GM19467 (cell line): ENCODE measurements around the gene ABCF2.

Experiments used
- ATAC-seq: cut with Tn5 transposase; IDR thresholded peaks from one replicate; pipeline ENCODE4 v1.9.1; 2021; ENCODE audit warnings: mild to moderate bottlenecking, moderate library complexity; ENCODE audit not compliant: unreplicated experiment

Gene ABCF2

GRCh38 chr7:151252961-151253711 is 26.1 kb upstream of the ABCF2 start:
- ATAC-seq = no peak

GRCh38 chr7:151252561-151252835 is 25.5 kb upstream of the ABCF2 start:
- ATAC-seq = no peak

GRCh38 chr7:151251689-151252560 is 24.9 kb upstream of the ABCF2 start:
- ATAC-seq = no peak

GRCh38 chr7:151251328-151251688 is 24.3 kb upstream of the ABCF2 start:
- ATAC-seq = no peak

GRCh38 chr7:151250181-151251132 is 23.5 kb upstream of the ABCF2 start:
- ATAC-seq = no peak

GRCh38 chr7:151249732-151250072 is 22.7 kb upstream of the ABCF2 start:
- ATAC-seq = no peak

- no peak for ATAC-seq
These were observed 22.2 kb upstream of the ABCF2 start for GRCh38 chr7:151249034-151249731.

GRCh38 chr7:151248346-151249033 is 21.5 kb upstream of the ABCF2 start, which contains the start of gene SMARCD3:
Gene SMARCD3, minus strand, starts transcription at chr7:151248694. Its CDS starts 132 bp downstream, at chr7:151248562.
- no peak for ATAC-seq

GRCh38 chr7:151247611-151248345 is 20.8 kb upstream of the ABCF2 start:
- ATAC-seq = no peak

- ATAC-seq = no peak
These were observed 20.0 kb upstream of the ABCF2 start for GRCh38 chr7:151246851-151247580.

- ATAC-seq = no peak
These were observed 19.3 kb upstream of the ABCF2 start for GRCh38 chr7:151246102-151246850.

- ATAC-seq = no peak
These were observed 18.5 kb upstream of the ABCF2 start for GRCh38 chr7:151245360-151246101.

- no peak for ATAC-seq
These were observed 17.9 kb upstream of the ABCF2 start for GRCh38 chr7:151244841-151245346.

GRCh38 chr7:151244196-151244840 is 17.3 kb upstream of the ABCF2 start:
- no peak for ATAC-seq

GRCh38 chr7:151243408-151244195 is 16.6 kb upstream of the ABCF2 start:
- ATAC-seq = no peak

GRCh38 chr7:151243045-151243349 is 16.0 kb upstream of the ABCF2 start:
- ATAC-seq = no peak
